ENCODE results near the gene GPR137. TPM values are rescaled to one million over a fixed set of nuclear protein-coding genes. Genes with fewer than 3 reads are reported as not detected.

The GPR137 gene
- total RNA-seq, 1 experiment from 2014 or later = 24.4 TPM

GRCh38 chr11:64276653-64277431 lies 8.8 kb upstream of the GPR137 start (continued):
- TF ChIP-seq REST (IDR thresholded peaks at IDR 0.05; ENCODE audit: low read depth) = no peak

GRCh38 chr11:64278576-64279190 lies 7.0 kb upstream of the GPR137 start:
- Histone ChIP-seq H3K36me3 (ENCODE audit: control insufficient read depth in 1 of 2, insufficient read depth in 2 of 2, low read length in 2 of 2) (no peaks in the 10 kb centered on the region; a peak in 1 of 4 replicates), H2AFZ (ENCODE audit: low read depth, low read length, poor library complexity, severe bottlenecking) (no peak overlapping the region), H3K9me3 (ENCODE audit: control insufficient read depth in 1 of 2, insufficient read depth in 1 of 2, low read depth in 1 of 2, low read length in 2 of 2) (no peaks in the 10 kb centered on the region), H3K4me2 (ENCODE audit: low read length) (no peak overlapping the region), H3K4me1 (ENCODE audit: control insufficient read depth in 1 of 2, insufficient read depth in 2 of 2, low read length in 2 of 2) (peaks cover 5% of the 10 kb centered on the region in 2 experiments; a peak in 2 of 4 replicates), H3K4me3 (replicated peaks in 1 of 2; ENCODE audit: low read depth in 1 of 2, low read length in 2 of 2) (no peak overlapping the region), H4K20me1 (ENCODE audit: insufficient read depth) (no peaks in the 10 kb centered on the region), H3K27me3 (ENCODE audit: insufficient read depth, low read length) (no peaks in the 10 kb centered on the region), H3K79me2 (ENCODE audit: insufficient read depth, low read length) (no peaks in the 10 kb centered on the region), H3K9ac (ENCODE audit: low read length) (no peak overlapping the region), H3K9me2 (ENCODE audit: insufficient read depth) (no peaks in the 10 kb centered on the region), H3K27ac (ENCODE audit: low read depth, low read length) (no peak overlapping the region)
- ATAC-seq (no peak), DNase-seq (ENCODE audit: low read depth, low spot score) (no peak)
- BruUV-seq (replicated peaks) = no TSS peak
- POLR2A ChIA-PET = interaction anchor here (0.8 kb wide), 1 partner anchor 24 kb away, joined by 3 read pairs; no protein-coding TSS in a partner anchor
- intact Hi-C loops (cut with micrococcal nuclease) = no loop called here
- CTCF ChIA-PET = interaction anchor here (1.6 kb wide), 1 partner anchor 22 kb away, joined by 4 read pairs; no protein-coding TSS in a partner anchor
- RAD21 ChIA-PET (ENCODE audit: low non-redundant PET in 1 of 2, low total read pairs in 2 of 2, uncharacterized antibody in 2 of 2, unreplicated experiment in 2 of 2) = no interaction called here
- TF ChIP-seq ZNF274 (IDR thresholded peaks at IDR 0.05; ENCODE audit: low read depth, low read length) = no peak
- no peak for TF ChIP-seq POLR2A (IDR thresholded peaks at IDR 0.05; ENCODE audit: borderline replicate concordance, extremely low read depth, insufficient read depth, insufficient read length)
- no peak for TF ChIP-seq FOSL1 (IDR thresholded peaks at IDR 0.05; ENCODE audit: low read depth)
- TF ChIP-seq EZH2phosphoT487 (IDR thresholded peaks at IDR 0.05; ENCODE audit: borderline replicate concordance) = no peak
- no peak for TF ChIP-seq CBX3 (IDR thresholded peaks at IDR 0.05; ENCODE audit: low read depth)
- no peak for TF ChIP-seq ZBTB33 (IDR thresholded peaks at IDR 0.05; ENCODE audit: extremely low read depth, insufficient replicate concordance, low read length)
- TF ChIP-seq POLR2AphosphoS5 (IDR thresholded peaks at IDR 0.05; ENCODE audit: low read depth, low read length) = no peak
- TF ChIP-seq EZH2 (IDR thresholded peaks at IDR 0.05) = no peak
- no peak for TF ChIP-seq ZFX (IDR thresholded peaks at IDR 0.05)
- no peak for TF ChIP-seq SP1 (IDR thresholded peaks at IDR 0.05; ENCODE audit: low read depth)
- no peak for TF ChIP-seq TCF7L2 (IDR thresholded peaks at IDR 0.05; ENCODE audit: borderline replicate concordance, extremely low read depth, insufficient read depth, insufficient read length)
- no peak for TF ChIP-seq CEBPB (IDR thresholded peaks at IDR 0.05; ENCODE audit: low read depth)
- no peak for TF ChIP-seq ATF3 (IDR thresholded peaks at IDR 0.05)
- no peak for TF ChIP-seq CTCF (IDR thresholded peaks at IDR 0.05 in 2 of 3, conservative IDR thresholded peaks at IDR 0.05 in 1 of 3; ENCODE audit: borderline replicate concordance in 1 of 3, insufficient read depth in 1 of 3, low read depth in 2 of 3, low read length in 2 of 3)
- no peak for TF ChIP-seq RAD21 (IDR thresholded peaks at IDR 0.05; ENCODE audit: low read depth)

All from HCT116 (cell line).